Caki2 (cell line): ENCODE measurements around the gene KLK15. TPM values are rescaled to one million over a fixed set of nuclear protein-coding genes. Genes with fewer than 3 reads are reported as not detected.

Source experiments
- DNase-seq: peaks from one replicate; pipeline ENCODE4 v3.0.0-alpha.2; 2015; ENCODE audit warnings: low read depth
- in situ Hi-C: cut with HindIII; loops from 2 replicates; pipeline ENCODE4 v1.10.0; 2016; ENCODE audit warnings: low sequenced_read_pairs, low pct_unique_long_range_greater_than_20kb, mixed read lengths
- total RNA-seq: library from RNA; depleted of rRNA; stranded (reverse); fragments of >200 nt; shearing (Covaris generic); gene quantifications from 2 replicates; pipeline ENCODE4 v1.2.3, GENCODE V29; 2014; ENCODE audit warnings: low replicate concordance; rRNA removed

Gene KLK15
- total RNA-seq: not detected in 2 replicates

GRCh38 chr19:50833117-50833801, at the start of gene KLK15:
Gene KLK15, minus strand, starts transcription at chr19:50833574. Its CDS starts 2,082 bp downstream, at chr19:50831492.
- DNase-seq: no peak
- in situ Hi-C loops: no loop called here

- no peak for DNase-seq
- in situ Hi-C loops: no loop called here
These were observed 48.8 kb upstream of the KLK15 start for GRCh38 chr19:50882188-50882587.

- DNase-seq: no peak
- in situ Hi-C loops: no loop called here
These were observed 46.9 kb upstream of the KLK15 start for GRCh38 chr19:50880241-50880640.

GRCh38 chr19:50878851-50879250, 45.5 kb upstream of the KLK15 start:
- in situ Hi-C loops: no loop called here
- DNase-seq: no peak

- in situ Hi-C loops: no loop called here
- DNase-seq: no peak
These were observed 44.0 kb upstream of the KLK15 start for GRCh38 chr19:50877338-50877737.

- in situ Hi-C loops: no loop called here
- no peak for DNase-seq
These were observed 43.1 kb upstream of the KLK15 start for GRCh38 chr19:50876456-50876855.

- in situ Hi-C loops: no loop called here
These were observed 42.5 kb upstream of the KLK15 start for GRCh38 chr19:50875795-50876422.

GRCh38 chr19:50874211-50874610, 40.8 kb upstream of the KLK15 start:
- no peak for DNase-seq

More at GRCh38 chr19:50875795-50876422, 42.5 kb upstream of the KLK15 start:
- no peak for DNase-seq

GRCh38 chr19:50873056-50873455, 39.7 kb upstream of the KLK15 start, which contains the start of gene KLK2:
Gene KLK2, plus strand, starts transcription at chr19:50873439. Its CDS starts 35 bp downstream, at chr19:50873474.
- in situ Hi-C loops: no loop called here
- no peak for DNase-seq

More at GRCh38 chr19:50874211-50874610, 40.8 kb upstream of the KLK15 start:
- in situ Hi-C loops: no loop called here

- no peak for DNase-seq
- in situ Hi-C loops: no loop called here
These were observed 37.2 kb upstream of the KLK15 start for GRCh38 chr19:50870417-50871089.

- DNase-seq: no peak
- in situ Hi-C loops: no loop called here
These were observed 36.1 kb upstream of the KLK15 start for GRCh38 chr19:50869479-50869878.

GRCh38 chr19:50861496-50862286, 28.3 kb upstream of the KLK15 start:
- DNase-seq: no peak
- in situ Hi-C loops: no loop called here

- no peak for DNase-seq
- in situ Hi-C loops: no loop called here
These were observed 27.6 kb upstream of the KLK15 start for GRCh38 chr19:50861010-50861409.

GRCh38 chr19:50859849-50860248, 26.5 kb upstream of the KLK15 start:
- no peak for DNase-seq
- in situ Hi-C loops: no loop called here

- in situ Hi-C loops: no loop called here
- DNase-seq: no peak
These were observed 25.5 kb upstream of the KLK15 start for GRCh38 chr19:50858886-50859285.

- no peak for DNase-seq
- in situ Hi-C loops: no loop called here
These were observed 24.0 kb upstream of the KLK15 start for GRCh38 chr19:50857366-50857765.

- in situ Hi-C loops: no loop called here
- no peak for DNase-seq
These were observed 21.4 kb upstream of the KLK15 start, which contains the start of gene KLK3 for GRCh38 chr19:50854636-50855410. Gene KLK3, plus strand, starts transcription at chr19:50854915. Its CDS starts 41 bp downstream, at chr19:50854956.

GRCh38 chr19:50851620-50852019, 18.2 kb upstream of the KLK15 start:
- in situ Hi-C loops: no loop called here
- no peak for DNase-seq
